Right cardiac atrium (tissue), 5 donors: ENCODE results near the gene ERC2. TPM values are rescaled to one million over a fixed set of nuclear protein-coding genes. Genes with fewer than 3 reads are reported as not detected.

Experiments
- ATAC-seq, 2 donors: fragments of 200-7000 bp; cut with Tn5 transposase; one replicate each; pipeline versions ENCODE4 v1.8.0 to v1.9.1; 2020; ENCODE audit warnings: moderate library complexity in 2 of 2, mild to moderate bottlenecking in 1 of 2
- DNase-seq, 3 donors: peaks; one replicate each; pipeline ENCODE4 v3.0.0-alpha.2; 2020
- H3K27ac ChIP-seq: one replicate; pipeline ENCODE4 v1.5.1; 2013; ENCODE audit warnings: mild to moderate bottlenecking, low read length, control low read depth, moderate library complexity
- H3K27me3 ChIP-seq: one replicate; pipeline ENCODE4 v1.6.1; 2013; ENCODE audit not compliant: control insufficient read depth, insufficient read depth
- H3K4me1 ChIP-seq: one replicate; pipeline ENCODE4 v1.6.1; 2013; ENCODE audit warnings: low read length; ENCODE audit not compliant: control insufficient read depth, insufficient read depth
- H3K4me3 ChIP-seq: one replicate; pipeline ENCODE4 v1.5.1; 2013; ENCODE audit warnings: low read length, control low read depth
- H3K9me3 ChIP-seq: one replicate; pipeline ENCODE4 v1.6.1; 2013; ENCODE audit warnings: low read length; ENCODE audit not compliant: control insufficient read depth
- WGBS: extraction: QIAGEN DNeasy Blood & Tissue Kit; methylation state at CpG from one replicate; pipeline ENCODE4 v1.1.7; 2013; 5-methylcytosine and 5-hydroxymethylcytosine counted together
- intact Hi-C, 4 donors: fragments of 100-400 bp; cut with DNase I; formaldehyde crosslinking; loops; one replicate each; pipeline versions ENCODE4 v1.11.0 to v1.14.0; 2022 to 2023
- polyA plus RNA-seq: library from polyadenylated mRNA; stranded (reverse); fragments of 200-250 nt; gene quantifications from one replicate; pipeline ENCODE4 v1.2.3, GENCODE V29; 2013
- total RNA-seq, 4 donors: library from RNA; stranded (reverse); fragmentation: NEBNext Ultra II Directional; extraction: Animal tissue kit (Norgen Biotek cat#: 25700); gene quantifications; one replicate each; pipeline ENCODE4 v1.2.1, GENCODE V29; 2021
- donor health status: healthy with polysubstance abuse.
- donor health status: DM: no; HTN: yes; CAD: no.
- donor health status: DM: no; HTN: no; CAD: no.
- donor health status: DM: no; HTN: yes; CAD: no; lungs with severe emphysema.
- donor health status: DM: yes; HTN: yes; CAD: no.

ERC2 gene
- total and polyA plus RNA-seq, 5 donors = 1.5 to 9.2 (median 3.8) TPM

DNA sequence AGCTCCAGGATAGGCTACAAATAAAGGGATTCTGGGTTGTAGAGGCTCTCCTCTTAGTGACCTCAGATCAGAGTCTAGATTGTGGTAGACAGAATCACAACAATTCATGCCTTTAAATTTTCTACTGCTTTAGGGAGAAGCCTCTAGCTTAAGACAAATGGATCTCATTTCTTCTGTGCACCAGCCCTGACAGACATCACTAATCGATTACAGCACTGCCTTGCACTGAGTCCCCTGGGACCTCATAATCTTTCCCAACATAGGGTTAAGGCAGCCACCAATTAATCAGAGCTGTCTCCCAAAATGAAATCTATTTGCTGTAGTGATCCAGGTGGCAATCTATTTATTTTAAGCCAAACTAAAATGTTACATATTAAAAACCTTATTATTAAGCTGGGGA, 544.6 kb downstream of the ERC2 start:
- 84% methylated on average over 1 of the region's 1 CpG for WGBS
- Histone ChIP-seq H3K4me3 (no peak overlapping the region), H3K4me1 (no peaks in the 10 kb centered on the region), H3K27me3 (no peaks in the 10 kb centered on the region), H3K27ac (no peak overlapping the region), H3K9me3 (no peaks in the 10 kb centered on the region)
- intact Hi-C loops = no loop called here
- DNase-seq (no peak), ATAC-seq (no peak)

DNA sequence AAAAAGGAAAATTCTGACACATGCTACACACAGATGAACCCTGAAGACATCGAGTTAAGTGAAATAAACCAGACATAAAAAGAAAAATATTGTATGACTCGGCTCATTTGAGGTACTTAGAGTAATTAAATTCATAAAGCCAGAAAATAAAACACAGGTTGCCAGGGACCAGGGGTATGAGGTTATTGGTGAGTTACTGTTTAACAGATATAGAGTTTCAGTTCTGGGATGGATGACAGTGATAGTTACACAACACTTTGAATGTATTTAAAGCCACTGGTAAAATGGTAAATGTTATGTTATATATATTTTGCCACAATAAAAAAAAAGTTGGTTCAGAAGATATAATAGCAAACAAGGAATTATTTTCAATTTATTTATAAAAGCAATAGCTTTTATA, 545.1 kb downstream of the ERC2 start:
- Histone ChIP-seq H3K27ac (no peak overlapping the region), H3K9me3 (no peaks in the 10 kb centered on the region), H3K27me3 (no peaks in the 10 kb centered on the region), H3K4me3 (no peak overlapping the region), H3K4me1 (no peaks in the 10 kb centered on the region)
- WGBS = 77% methylated on average over 2 of the region's 2 CpGs
- intact Hi-C loops = no loop called here
- no peak for ATAC-seq
- no peak for DNase-seq

- no peaks in the 10 kb centered on the region for H3K9me3 ChIP-seq
- H3K4me1 ChIP-seq = no peaks in the 10 kb centered on the region
- DNase-seq (no peak), ATAC-seq (no peak)
- 91% methylated on average over 2 of the region's 2 CpGs for WGBS
- no peak overlapping the region for H3K27ac ChIP-seq
- intact Hi-C loops = no loop called here
- H3K4me3 ChIP-seq = no peak overlapping the region
- no peaks in the 10 kb centered on the region for H3K27me3 ChIP-seq
These were observed 555.4 kb downstream of the ERC2 start for GRCh38 chr3:55912880-55913279.

GRCh38 chr3:55911266-55911665, 557.0 kb downstream of the ERC2 start:
- intact Hi-C loops = no loop called here
- Histone ChIP-seq H3K4me3 (no peak overlapping the region), H3K4me1 (no peaks in the 10 kb centered on the region), H3K9me3 (no peaks in the 10 kb centered on the region), H3K27ac (no peak overlapping the region), H3K27me3 (no peaks in the 10 kb centered on the region)
- ATAC-seq (no peak), DNase-seq (no peak)
- WGBS = 79% methylated on average over 4 of the region's 4 CpGs

DNA sequence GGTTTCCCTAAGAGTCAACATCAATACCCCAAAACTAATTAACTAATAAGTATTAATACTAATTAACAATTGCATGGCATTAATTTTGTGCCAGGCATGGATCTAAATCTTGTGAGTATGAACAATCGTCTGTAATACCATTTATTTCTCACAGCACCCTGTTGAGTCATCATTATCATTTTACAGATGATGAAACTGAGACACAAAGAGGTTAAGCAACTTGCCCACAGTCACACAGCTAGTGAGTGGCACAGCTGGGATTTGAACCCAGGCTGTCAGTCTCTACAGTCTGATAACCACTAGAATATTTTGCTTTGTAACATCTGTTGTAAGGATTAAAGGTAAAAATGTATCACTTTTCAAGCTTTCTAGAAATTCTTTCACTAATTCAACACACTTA, 557.7 kb downstream of the ERC2 start:
- intact Hi-C loops = no loop called here
- H3K4me3 ChIP-seq = no peak overlapping the region
- 74% methylated on average over 1 of the region's 1 CpG for WGBS
- no peak overlapping the region for H3K27ac ChIP-seq
- no peaks in the 10 kb centered on the region for H3K4me1 ChIP-seq
- DNase-seq = no peak
- no peaks in the 10 kb centered on the region for H3K27me3 ChIP-seq
- no peaks in the 10 kb centered on the region for H3K9me3 ChIP-seq
- no peak for ATAC-seq

GRCh38 chr3:55909373-55909772, 558.9 kb downstream of the ERC2 start:
- DNase-seq = no peak
- ATAC-seq = no peak
- no peak overlapping the region for H3K27ac ChIP-seq
- intact Hi-C loops = no loop called here
- H3K4me1 ChIP-seq = no peaks in the 10 kb centered on the region
- no peak overlapping the region for H3K4me3 ChIP-seq
- 79% methylated on average over 3 of the region's 3 CpGs for WGBS
- no peaks in the 10 kb centered on the region for H3K9me3 ChIP-seq
- H3K27me3 ChIP-seq = no peaks in the 10 kb centered on the region

DNA sequence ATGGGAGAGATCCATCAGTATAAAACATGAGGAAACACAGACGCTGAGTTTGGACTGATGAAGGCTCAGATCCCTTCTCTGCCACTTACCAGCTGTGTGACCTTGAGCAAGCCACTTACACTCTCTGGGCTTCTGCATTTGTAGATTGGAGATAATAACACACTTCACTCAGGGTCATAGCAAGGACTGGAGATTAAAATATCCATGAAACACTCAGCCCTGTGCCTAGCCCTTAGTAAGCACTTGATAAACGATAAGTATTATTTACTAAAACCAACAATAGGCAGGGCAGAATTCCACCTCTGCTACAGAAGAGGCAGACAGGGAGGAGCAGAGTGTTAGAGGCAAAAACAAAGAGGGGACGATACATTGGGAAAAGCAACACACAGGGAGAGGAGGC, 560.7 kb downstream of the ERC2 start:
- H3K27ac ChIP-seq = no peak overlapping the region
- no peaks in the 10 kb centered on the region for H3K27me3 ChIP-seq
- no peaks in the 10 kb centered on the region for H3K4me1 ChIP-seq
- no peak overlapping the region for H3K4me3 ChIP-seq
- intact Hi-C loops = no loop called here
- ATAC-seq = no peak
- 55% methylated on average over 3 of the region's 3 CpGs for WGBS
- no peak for DNase-seq
- no peaks in the 10 kb centered on the region for H3K9me3 ChIP-seq

DNA sequence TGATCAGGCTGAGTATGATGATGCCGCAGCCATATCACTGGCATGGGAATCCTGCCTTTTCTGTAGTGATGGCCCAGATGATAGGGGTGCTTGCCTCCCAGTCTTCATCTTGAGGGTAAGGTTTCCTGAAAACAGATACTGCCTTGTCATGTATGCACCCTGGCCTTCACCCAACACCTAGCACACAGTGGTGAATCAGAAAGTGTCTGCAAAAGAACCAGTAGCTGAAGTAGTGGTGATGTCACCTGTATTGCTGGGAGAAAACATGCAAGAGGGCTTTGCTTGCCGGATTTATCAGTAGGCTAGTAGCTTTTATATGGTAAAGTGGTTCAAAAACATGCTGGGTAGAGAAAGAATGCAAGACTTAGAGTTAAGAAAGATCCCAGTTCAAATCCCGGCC, 561.4 kb downstream of the ERC2 start:
- Histone ChIP-seq H3K27me3 (no peaks in the 10 kb centered on the region), H3K27ac (no peak overlapping the region), H3K9me3 (no peaks in the 10 kb centered on the region), H3K4me1 (no peaks in the 10 kb centered on the region), H3K4me3 (no peak overlapping the region)
- intact Hi-C loops = no loop called here
- DNase-seq (no peak), ATAC-seq (no peak)
- WGBS = 91% methylated on average over 3 of the region's 3 CpGs

DNA sequence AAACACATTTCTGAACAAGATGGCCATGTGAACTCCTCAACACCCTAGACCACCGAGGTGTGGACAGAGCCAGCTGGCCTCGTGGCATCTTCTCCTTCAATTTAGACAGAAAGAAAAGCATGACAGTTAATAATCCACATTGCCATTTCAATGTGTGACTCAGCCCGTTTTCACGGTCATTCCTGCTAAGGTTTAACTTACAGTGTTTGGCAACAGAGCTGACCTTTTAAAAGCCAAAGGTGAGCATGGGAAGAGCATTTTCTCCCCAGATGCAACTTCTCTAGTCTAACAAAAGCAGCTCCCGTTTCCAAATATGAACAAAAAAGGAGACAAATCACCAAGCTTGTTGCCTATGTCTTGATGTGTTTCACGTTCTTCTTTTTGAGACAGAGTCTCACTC, 563.6 kb downstream of the ERC2 start:
- no peak for DNase-seq
- ATAC-seq = no peak
- Histone ChIP-seq H3K4me1 (no peaks in the 10 kb centered on the region), H3K9me3 (no peaks in the 10 kb centered on the region), H3K4me3 (no peak overlapping the region), H3K27me3 (no peaks in the 10 kb centered on the region), H3K27ac (no peak overlapping the region)
- intact Hi-C loops = no loop called here
- WGBS = 78% methylated on average over 6 of the region's 6 CpGs

- intact Hi-C loops = no loop called here
- peak; percentile 38 to 49 for ATAC-seq
- peak in 1 of 3 donors; percentile 10 for DNase-seq
- Histone ChIP-seq H3K4me1 (no peaks in the 10 kb centered on the region), H3K27me3 (no peaks in the 10 kb centered on the region), H3K4me3 (no peak overlapping the region), H3K27ac (no peak overlapping the region), H3K9me3 (no peaks in the 10 kb centered on the region)
- WGBS = 53% methylated on average over 3 of the region's 3 CpGs
These were observed 564.6 kb downstream of the ERC2 start for GRCh38 chr3:55903680-55904079.

- ATAC-seq (no peak), DNase-seq (peak in 1 of 3 donors; percentile 30)
- intact Hi-C loops = no loop called here
- Histone ChIP-seq H3K9me3 (no peaks in the 10 kb centered on the region), H3K4me3 (no peak overlapping the region), H3K4me1 (no peaks in the 10 kb centered on the region), H3K27me3 (no peaks in the 10 kb centered on the region), H3K27ac (no peak overlapping the region)
- WGBS = 69% methylated on average over 14 of the region's 14 CpGs
These were observed 565.9 kb downstream of the ERC2 start for GRCh38 chr3:55902221-55902900.

- DNase-seq (no peak), ATAC-seq (no peak)
- Histone ChIP-seq H3K4me3 (no peak overlapping the region), H3K4me1 (no peaks in the 10 kb centered on the region), H3K9me3 (no peaks in the 10 kb centered on the region), H3K27ac (no peak overlapping the region), H3K27me3 (no peaks in the 10 kb centered on the region)
- 76% methylated on average over 3 of the region's 3 CpGs for WGBS
- intact Hi-C loops = loop anchor here in 1 of 4 donors (10.0 kb wide), 1 partner anchor 1825 kb away; no protein-coding TSS in a partner anchor
These were observed 568.4 kb downstream of the ERC2 start for GRCh38 chr3:55899887-55900286.
